ENCODE results near the gene ERN1.

The ERN1 gene

DNA sequence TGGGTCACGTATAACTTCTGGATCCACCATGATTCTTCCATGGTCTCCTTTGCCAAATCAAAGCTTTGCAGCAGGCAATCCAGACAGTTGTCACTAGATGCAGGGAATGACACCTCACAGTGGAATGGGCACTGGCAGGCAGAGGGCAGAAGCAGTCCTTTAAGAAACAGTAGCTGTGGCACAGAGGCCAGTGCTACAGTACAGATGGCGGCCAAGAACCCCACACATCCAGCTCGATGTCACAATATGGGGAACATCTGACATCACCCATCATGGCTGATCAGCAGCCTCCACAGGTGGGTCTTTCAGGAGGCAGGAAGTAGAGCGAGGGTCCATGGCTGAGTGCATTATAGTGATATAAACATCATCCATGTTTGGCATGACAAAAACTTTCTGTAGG lies 18.8 kb upstream of the ERN1 start:
- H3K27me3 ChIP-seq (ENCODE audit: insufficient read depth, poor library complexity, severe bottlenecking) = no peaks in the 10 kb centered on the region
- peak; percentile 44 for TF ChIP-seq POLR2AphosphoS5 (IDR thresholded peaks at IDR 0.05; ENCODE audit: low read depth)
- TF ChIP-seq, protein P1, sequence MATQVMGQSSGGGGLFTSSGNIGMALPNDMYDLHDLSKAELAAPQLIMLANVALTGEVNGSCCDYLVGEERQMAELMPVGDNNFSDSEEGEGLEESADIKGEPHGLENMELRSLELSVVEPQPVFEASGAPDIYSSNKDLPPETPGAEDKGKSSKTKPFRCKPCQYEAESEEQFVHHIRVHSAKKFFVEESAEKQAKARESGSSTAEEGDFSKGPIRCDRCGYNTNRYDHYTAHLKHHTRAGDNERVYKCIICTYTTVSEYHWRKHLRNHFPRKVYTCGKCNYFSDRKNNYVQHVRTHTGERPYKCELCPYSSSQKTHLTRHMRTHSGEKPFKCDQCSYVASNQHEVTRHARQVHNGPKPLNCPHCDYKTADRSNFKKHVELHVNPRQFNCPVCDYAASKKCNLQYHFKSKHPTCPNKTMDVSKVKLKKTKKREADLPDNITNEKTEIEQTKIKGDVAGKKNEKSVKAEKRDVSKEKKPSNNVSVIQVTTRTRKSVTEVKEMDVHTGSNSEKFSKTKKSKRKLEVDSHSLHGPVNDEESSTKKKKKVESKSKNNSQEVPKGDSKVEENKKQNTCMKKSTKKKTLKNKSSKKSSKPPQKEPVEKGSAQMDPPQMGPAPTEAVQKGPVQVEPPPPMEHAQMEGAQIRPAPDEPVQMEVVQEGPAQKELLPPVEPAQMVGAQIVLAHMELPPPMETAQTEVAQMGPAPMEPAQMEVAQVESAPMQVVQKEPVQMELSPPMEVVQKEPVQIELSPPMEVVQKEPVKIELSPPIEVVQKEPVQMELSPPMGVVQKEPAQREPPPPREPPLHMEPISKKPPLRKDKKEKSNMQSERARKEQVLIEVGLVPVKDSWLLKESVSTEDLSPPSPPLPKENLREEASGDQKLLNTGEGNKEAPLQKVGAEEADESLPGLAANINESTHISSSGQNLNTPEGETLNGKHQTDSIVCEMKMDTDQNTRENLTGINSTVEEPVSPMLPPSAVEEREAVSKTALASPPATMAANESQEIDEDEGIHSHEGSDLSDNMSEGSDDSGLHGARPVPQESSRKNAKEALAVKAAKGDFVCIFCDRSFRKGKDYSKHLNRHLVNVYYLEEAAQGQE (IDR thresholded peaks at IDR 0.05; ENCODE audit: insufficient replicate concordance, low read depth) = no peak
- DNase-seq (ENCODE audit: low read depth in 1 of 2, low spot score in 1 of 2) = peak in 1 of 2 experiments; percentile 61
- peak overlapping the region; percentile 2; the same call in 1 of the 2 replicates for H3K27ac ChIP-seq (replicated peaks)
- H3K4me3 ChIP-seq (replicated peaks; ENCODE audit: insufficient read depth, low read length) = no peak overlapping the region

DNA sequence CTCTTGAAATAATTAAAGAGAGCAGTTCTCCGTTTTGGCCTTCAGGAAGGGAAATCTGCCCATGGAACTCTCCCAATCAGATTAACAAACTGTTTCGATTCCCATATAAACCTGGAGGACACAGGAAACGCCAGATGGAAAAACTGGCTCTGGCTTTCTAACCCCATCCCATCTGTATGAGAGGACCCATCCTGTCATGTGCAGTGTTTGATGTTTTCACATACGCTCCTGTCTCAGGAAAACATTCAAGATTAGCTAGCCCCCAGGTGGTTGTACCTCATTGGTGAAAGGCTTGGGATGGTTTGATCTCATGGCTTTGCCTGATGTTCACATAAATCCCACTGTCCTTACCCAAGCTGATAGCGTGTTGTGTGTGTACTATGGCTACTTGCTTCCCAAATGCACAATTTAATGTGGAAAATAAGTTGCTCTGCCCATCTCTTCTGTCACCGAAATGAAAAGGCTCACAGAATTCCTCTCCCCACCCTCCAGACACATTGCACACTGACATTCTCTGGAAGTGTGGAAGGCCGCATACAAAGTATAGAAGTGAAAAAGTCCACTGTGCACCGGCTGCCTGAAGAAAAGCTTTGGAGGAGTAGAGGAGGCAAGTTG lies 18.2 kb upstream of the ERN1 start:
- no peak overlapping the region for H3K4me3 ChIP-seq (replicated peaks; ENCODE audit: insufficient read depth, low read length)
- peak overlapping the region; percentile 94; the same call in 1 of the 2 replicates for H3K27ac ChIP-seq (replicated peaks)
- no peaks in the 10 kb centered on the region for H3K27me3 ChIP-seq (ENCODE audit: insufficient read depth, poor library complexity, severe bottlenecking)
- TF ChIP-seq, protein P1 (IDR thresholded peaks at IDR 0.05; ENCODE audit: insufficient replicate concordance, low read depth) = no peak
- TF ChIP-seq, protein P2, sequence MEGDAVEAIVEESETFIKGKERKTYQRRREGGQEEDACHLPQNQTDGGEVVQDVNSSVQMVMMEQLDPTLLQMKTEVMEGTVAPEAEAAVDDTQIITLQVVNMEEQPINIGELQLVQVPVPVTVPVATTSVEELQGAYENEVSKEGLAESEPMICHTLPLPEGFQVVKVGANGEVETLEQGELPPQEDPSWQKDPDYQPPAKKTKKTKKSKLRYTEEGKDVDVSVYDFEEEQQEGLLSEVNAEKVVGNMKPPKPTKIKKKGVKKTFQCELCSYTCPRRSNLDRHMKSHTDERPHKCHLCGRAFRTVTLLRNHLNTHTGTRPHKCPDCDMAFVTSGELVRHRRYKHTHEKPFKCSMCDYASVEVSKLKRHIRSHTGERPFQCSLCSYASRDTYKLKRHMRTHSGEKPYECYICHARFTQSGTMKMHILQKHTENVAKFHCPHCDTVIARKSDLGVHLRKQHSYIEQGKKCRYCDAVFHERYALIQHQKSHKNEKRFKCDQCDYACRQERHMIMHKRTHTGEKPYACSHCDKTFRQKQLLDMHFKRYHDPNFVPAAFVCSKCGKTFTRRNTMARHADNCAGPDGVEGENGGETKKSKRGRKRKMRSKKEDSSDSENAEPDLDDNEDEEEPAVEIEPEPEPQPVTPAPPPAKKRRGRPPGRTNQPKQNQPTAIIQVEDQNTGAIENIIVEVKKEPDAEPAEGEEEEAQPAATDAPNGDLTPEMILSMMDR (IDR thresholded peaks at IDR 0.05; ENCODE audit: insufficient read depth, low read length) = no peak
- TF ChIP-seq GABPA (IDR thresholded peaks at IDR 0.05; ENCODE audit: low read depth) = no peak
- TF ChIP-seq SPI1 (IDR thresholded peaks at IDR 0.05; ENCODE audit: borderline replicate concordance, low read depth) = no peak
- TF ChIP-seq POLR2AphosphoS5 (IDR thresholded peaks at IDR 0.05; ENCODE audit: low read depth) = no peak
- no peak for DNase-seq (ENCODE audit: low read depth in 1 of 2, low spot score in 1 of 2)

DNA sequence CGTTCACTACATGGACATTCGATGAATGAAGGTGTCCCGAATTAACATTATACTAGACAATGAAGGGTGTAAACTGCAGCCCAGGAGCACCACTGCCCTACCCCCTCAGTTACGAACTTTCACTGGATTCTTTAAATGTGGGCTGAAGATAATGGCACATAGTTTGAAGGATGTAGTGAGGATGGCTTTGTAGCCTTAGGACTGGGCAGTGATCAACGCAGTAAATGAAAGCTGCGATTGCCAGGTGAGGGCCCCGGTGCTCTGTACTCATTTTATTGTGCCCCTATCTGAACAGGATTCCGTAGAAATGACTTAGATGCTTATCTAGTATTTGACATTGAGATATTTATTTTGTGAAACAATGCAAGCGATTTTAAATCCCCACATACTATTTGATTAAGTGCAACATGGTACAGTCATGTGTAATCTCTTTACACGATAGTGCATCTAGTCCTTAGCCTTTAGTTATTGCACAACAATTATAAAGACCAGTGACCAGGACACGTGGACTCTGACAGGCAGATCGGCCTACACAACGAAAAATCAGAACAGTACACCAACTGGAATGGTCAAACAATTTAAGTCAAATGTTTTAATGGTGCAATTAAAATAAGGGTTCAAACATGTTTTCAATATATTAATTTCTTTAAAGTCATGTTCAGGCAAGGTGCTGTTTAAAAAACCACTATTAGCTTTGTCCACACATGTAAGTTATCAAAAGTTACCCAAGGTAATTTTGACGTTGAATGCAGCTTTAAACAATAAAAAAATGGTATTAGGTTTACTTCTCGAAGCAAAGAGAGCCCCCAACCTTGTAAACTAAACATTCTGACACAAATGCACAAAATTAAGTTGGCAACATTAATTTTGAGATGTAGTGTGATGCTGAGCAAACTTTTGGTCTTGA lies 17.4 kb upstream of the ERN1 start:
- Histone ChIP-seq H3K27me3 (ENCODE audit: insufficient read depth, poor library complexity, severe bottlenecking) (no peaks in the 10 kb centered on the region), H3K27ac (replicated peaks) (peak overlapping the region; percentile 94), H3K4me3 (replicated peaks; ENCODE audit: insufficient read depth, low read length) (peak overlapping the region; percentile 74)
- DNase-seq (ENCODE audit: low read depth in 1 of 2, low spot score in 1 of 2) = peak in 1 of 2 experiments; percentile 24
- TF ChIP-seq, protein P2 (IDR thresholded peaks at IDR 0.05; ENCODE audit: insufficient read depth, low read length) = no peak
- peak; percentile 12 for TF ChIP-seq POLR2AphosphoS5 (IDR thresholded peaks at IDR 0.05; ENCODE audit: low read depth)

DNA sequence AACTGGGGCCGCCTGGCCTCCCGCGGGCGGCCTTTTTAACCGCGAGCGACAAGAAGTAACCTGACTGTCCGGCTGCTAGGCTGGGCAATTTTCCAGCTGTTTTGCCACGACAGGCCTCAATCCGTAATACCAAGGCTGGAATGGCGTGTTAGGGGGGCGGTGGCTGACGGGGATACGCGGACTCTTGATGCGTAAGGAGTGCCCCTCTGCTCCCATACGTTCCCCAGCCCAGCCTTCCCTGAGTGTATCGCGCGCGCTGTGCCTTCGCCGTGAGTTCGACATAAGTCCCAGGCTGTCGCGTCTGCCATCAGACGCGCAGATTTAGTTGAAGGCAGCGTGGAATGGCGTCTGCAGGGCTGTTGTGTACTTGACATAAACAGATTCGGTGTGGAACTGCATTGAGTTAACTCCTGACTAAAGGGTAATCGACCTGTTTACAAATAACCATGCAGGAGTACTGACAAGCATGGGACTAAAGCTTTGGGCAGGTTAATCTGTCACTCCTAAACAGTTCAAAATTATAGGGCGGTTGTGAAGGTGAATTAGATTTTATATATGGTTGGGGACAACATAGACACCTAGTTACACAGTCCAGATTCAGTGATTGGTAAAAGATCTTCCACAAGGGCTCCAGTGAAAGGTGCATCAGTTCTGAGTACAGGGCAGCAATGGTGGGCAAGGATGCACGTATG lies 16.6 kb upstream of the ERN1 start:
- DNase-seq (ENCODE audit: low read depth in 1 of 2, low spot score in 1 of 2) = peak in 1 of 2 experiments; percentile 54
- H3K4me3 ChIP-seq (replicated peaks; ENCODE audit: insufficient read depth, low read length) = peak overlapping the region; percentile 74
- H3K27me3 ChIP-seq (ENCODE audit: insufficient read depth, poor library complexity, severe bottlenecking) = no peaks in the 10 kb centered on the region

More for the DNA sequence above, 16.6 kb upstream of the ERN1 start:
- no peak for TF ChIP-seq SPI1 (IDR thresholded peaks at IDR 0.05; ENCODE audit: borderline replicate concordance, low read depth)
- TF ChIP-seq, protein P2 (IDR thresholded peaks at IDR 0.05; ENCODE audit: insufficient read depth, low read length) = no peak
- TF ChIP-seq, protein P1 (IDR thresholded peaks at IDR 0.05; ENCODE audit: insufficient replicate concordance, low read depth) = no peak
- peak; percentile 94 for TF ChIP-seq POLR2AphosphoS5 (IDR thresholded peaks at IDR 0.05; ENCODE audit: low read depth)
- no peak for TF ChIP-seq GABPA (IDR thresholded peaks at IDR 0.05; ENCODE audit: low read depth)
- H3K27ac ChIP-seq (replicated peaks) = peak overlapping the region; percentile 94

Data from HL-60 (cell line).